ENCODE results near the gene METRN.

GRCh38 chr16:747978-748746 is 33.2 kb downstream of the METRN start:
- TF ChIP-seq CTCF (IDR thresholded peaks at IDR 0.05) (no peak), POLR2AphosphoS5 (IDR thresholded peaks at IDR 0.05) (no peak), POLR2A (IDR thresholded peaks at IDR 0.05) (no peak)
